Hepatocyte (in vitro differentiated cells): ENCODE results near the gene PTX4.

Experiments used
- CTCF ChIP-seq: fragments of 200-600 bp; sonication (generic); IDR thresholded peaks from 2 replicates; pipeline ENCODE4 v1.5.1; 2016; ENCODE audit warnings: antibody characterized with exemption, mild to moderate bottlenecking; ENCODE audit not compliant: poor library complexity
- EZH2 ChIP-seq: fragments of 200-600 bp; sonication (generic); IDR thresholded peaks from 2 replicates; pipeline ENCODE4 v1.6.1; 2016; ENCODE audit warnings: antibody characterized with exemption, mild to moderate bottlenecking, borderline replicate concordance

- no peak for TF ChIP-seq CTCF
- no peak for TF ChIP-seq EZH2
Measured at GRCh38 chr16:1472974-1473373, 15.8 kb downstream of the PTX4 start.
